NOMO-1 treated with DMSO at 0.1 percent for 48 hours (cell line): ENCODE data around the gene CLK1.

Experiments used
- DNase-seq: peaks from one replicate; lab custom pipeline; 2025; ENCODE audit not compliant: unreplicated experiment; lab: John Stamatoyannopoulos, UW

CLK1 gene

GRCh38 chr2:200811333-200812121, 52.9 kb downstream of the CLK1 start, which contains the start of gene BZW1:
Gene BZW1, plus strand, starts transcription at chr2:200811910. Its CDS starts 1,308 bp downstream, at chr2:200813218.
- peak; percentile 93 for DNase-seq

GRCh38 chr2:200810998-200811332, 53.5 kb downstream of the CLK1 start:
- no peak for DNase-seq

GRCh38 chr2:200810252-200810997, 54.0 kb downstream of the CLK1 start:
- DNase-seq = no peak

GRCh38 chr2:200809506-200810251, 54.8 kb downstream of the CLK1 start:
- DNase-seq = no peak
